ENCODE data around the gene DHX16. TPM values are rescaled to one million over a fixed set of nuclear protein-coding genes. Genes with fewer than 3 reads are reported as not detected.
A peak's percentile ranks its signal among the peaks of the same experiment; 100 is the strongest.

DHX16 gene
- total and polyA plus RNA-seq, 9 of the 15 experiments (the other 6 are each of a cell fraction or from before 2014, with no cell fraction given) = 14.6 to 66.1 (median 47.5) TPM

DNA sequence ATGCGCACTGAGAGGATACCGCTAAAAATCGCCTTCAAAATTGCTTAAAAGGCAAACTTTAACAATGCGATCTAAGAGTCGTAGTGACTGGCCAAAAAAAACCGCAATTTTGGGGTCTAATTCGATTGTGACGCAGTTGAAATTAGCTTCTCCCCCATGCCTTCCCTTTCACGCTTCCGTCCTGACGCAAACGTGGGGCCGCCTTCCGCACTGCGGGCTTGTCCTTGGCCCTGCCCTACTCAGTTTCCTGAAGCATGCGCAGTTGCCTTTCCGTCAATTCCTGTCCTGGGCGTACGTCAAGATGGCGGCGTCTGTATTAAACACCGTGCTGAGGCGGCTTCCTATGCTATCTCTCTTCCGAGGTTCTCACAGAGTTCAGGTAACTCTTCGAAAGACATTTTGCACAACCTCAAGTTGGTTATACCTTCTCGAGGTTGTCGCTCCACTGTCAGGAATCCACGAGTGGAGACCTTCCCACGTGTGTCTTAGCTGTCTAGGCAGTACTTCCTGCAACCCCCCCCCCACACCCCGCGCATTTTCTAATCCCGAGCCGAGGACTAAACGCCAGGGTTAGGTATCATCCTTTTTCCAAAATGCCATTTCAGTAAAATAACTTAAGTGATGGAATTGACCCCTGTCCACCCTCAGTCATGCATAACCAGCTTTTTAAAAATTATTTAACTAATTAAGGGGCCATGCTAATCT is 55.1 kb downstream of the DHX16 start, which contains the start of gene MRPS18B (continued):
- TF ChIP-seq ARID4B (CRISPR knock-in tag; IDR thresholded peaks at IDR 0.05) = peak; percentile 99
- peak; percentile 7; the same call in 1 of the 2 replicates for TF ChIP-seq ZNF324 (CRISPR knock-in tag; IDR thresholded peaks at IDR 0.05)
- 0 out of 2 replicates have a peak, but pooled peaks have one; percentile 12 for TF ChIP-seq NFE2 (IDR thresholded peaks at IDR 0.05; ENCODE audit: low read depth)
- TF ChIP-seq BHLHE40 (IDR thresholded peaks at IDR 0.05; ENCODE audit: low read length) = no peak
- TF ChIP-seq MYC (IDR thresholded peaks at IDR 0.05; ENCODE audit: low read depth, low read length) = peak; percentile 94
- peak; percentile 95 for TF ChIP-seq MYC (CRISPR knock-in tag; IDR thresholded peaks at IDR 0.05; ENCODE audit: borderline replicate concordance, low read depth)
- no peak for TF ChIP-seq JUND (IDR thresholded peaks at IDR 0.05; ENCODE audit: borderline replicate concordance, low read depth, low read length)
- TF ChIP-seq JUND (tag; IDR thresholded peaks at IDR 0.05; ENCODE audit: borderline replicate concordance, low read depth, low read length) = peak; percentile 82; the same call in 2 of the 3 replicates
- TF ChIP-seq STAG1 (CRISPR knock-in tag; IDR thresholded peaks at IDR 0.05; ENCODE audit: borderline replicate concordance) = no peak
- no peak for TF ChIP-seq ZBTB1 (CRISPR knock-in tag; IDR thresholded peaks at IDR 0.05; ENCODE audit: borderline replicate concordance, low read depth)
- TF ChIP-seq ZNF347 (CRISPR knock-in tag; IDR thresholded peaks at IDR 0.05; ENCODE audit: low read depth) = no peak
- peak; percentile 100 for TF ChIP-seq EP400 (IDR thresholded peaks at IDR 0.05)
- TF ChIP-seq ZBTB33 (CRISPR knock-in tag; IDR thresholded peaks at IDR 0.05) = peak; percentile 32; the same call in 1 of the 2 replicates
- TF ChIP-seq, protein P1, sequence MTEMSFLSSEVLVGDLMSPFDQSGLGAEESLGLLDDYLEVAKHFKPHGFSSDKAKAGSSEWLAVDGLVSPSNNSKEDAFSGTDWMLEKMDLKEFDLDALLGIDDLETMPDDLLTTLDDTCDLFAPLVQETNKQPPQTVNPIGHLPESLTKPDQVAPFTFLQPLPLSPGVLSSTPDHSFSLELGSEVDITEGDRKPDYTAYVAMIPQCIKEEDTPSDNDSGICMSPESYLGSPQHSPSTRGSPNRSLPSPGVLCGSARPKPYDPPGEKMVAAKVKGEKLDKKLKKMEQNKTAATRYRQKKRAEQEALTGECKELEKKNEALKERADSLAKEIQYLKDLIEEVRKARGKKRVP (CRISPR knock-in tag; IDR thresholded peaks at IDR 0.05) = peak; percentile 82
- no peak for TF ChIP-seq SMAD3 (CRISPR knock-in tag; conservative IDR thresholded peaks at IDR 0.05)
- TF ChIP-seq ELF4 (CRISPR knock-in tag; IDR thresholded peaks at IDR 0.05) = no peak; the same call in 1 of the 2 replicates
- TF ChIP-seq NCOA1 (IDR thresholded peaks at IDR 0.05; ENCODE audit: low read depth) = no peak
- TF ChIP-seq PTRF (tag; IDR thresholded peaks at IDR 0.05) = no peak
- TF ChIP-seq POLR2B (IDR thresholded peaks at IDR 0.05; ENCODE audit: low read depth, partially characterized antibody) = peak; percentile 94
- TF ChIP-seq PTBP1 (IDR thresholded peaks at IDR 0.05; ENCODE audit: low read depth, low read length) = no peak
- TF ChIP-seq HDAC3 (IDR thresholded peaks at IDR 0.05; ENCODE audit: borderline replicate concordance, partially characterized antibody) = peak; percentile 51

All from K562 (cell line).